ENCODE data around the gene CASS4. TPM values are rescaled to one million over a fixed set of nuclear protein-coding genes. Genes with fewer than 3 reads are reported as not detected.

Gene CASS4
- total RNA-seq, 1 donor from 2014 or later = 0.40 TPM

DNA sequence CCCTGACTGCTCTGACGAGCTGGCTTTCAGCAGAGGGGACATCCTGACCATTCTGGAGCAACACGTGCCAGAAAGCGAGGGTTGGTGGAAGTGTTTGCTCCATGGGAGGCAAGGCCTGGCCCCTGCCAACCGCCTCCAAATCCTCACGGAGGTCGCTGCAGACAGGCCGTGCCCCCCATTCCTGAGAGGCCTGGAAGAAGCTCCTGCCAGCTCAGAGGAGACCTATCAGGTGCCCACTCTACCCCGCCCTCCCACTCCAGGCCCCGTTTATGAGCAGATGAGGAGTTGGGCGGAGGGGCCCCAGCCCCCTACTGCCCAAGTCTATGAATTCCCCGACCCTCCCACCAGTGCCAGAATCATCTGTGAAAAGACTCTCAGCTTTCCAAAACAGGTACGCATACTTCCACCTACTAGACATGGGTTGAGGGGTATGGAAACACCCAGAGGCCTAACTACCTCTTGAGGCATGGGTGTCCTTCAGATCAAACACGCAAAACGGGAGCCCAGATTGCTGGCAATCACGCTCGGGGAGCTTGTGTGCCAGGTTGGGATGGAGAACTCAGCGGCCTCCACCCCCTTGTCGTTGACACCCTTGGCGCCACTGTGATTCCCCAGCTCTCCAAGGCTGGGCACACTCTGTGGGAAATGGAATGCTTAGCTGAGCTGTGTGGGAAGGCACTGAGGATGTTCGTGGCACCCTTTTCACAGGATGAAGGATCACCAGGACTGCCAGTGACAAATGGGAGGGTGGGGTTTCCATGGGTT, 25.3 kb downstream of the CASS4 start:
- DNase-seq (no peak), ATAC-seq (ENCODE audit: poor library complexity) (no peak)
- intact Hi-C loops (cut with DNase I) = no loop called here

DNA sequence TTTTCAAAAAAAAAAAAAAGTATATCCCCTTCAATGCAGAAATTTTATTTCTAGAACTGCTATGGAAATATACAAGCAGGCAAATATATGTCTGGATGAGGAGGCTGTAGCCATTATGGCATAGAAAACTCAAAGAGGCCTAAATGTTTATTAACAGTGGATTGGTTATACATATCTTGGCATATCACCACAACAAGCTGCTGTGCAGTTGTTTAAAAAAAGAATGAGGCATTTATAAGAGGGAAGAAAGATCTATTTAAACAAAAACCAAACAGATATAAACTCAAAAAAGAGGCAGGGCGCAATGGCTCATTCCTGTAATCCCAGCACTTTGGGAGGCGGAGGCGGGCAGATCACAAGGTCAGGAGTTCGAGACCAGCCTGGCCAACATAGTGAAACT, 26.2 kb downstream of the CASS4 start:
- intact Hi-C loops (cut with DNase I) = no loop called here
- DNase-seq (no peak), ATAC-seq (ENCODE audit: poor library complexity) (no peak)

DNA sequence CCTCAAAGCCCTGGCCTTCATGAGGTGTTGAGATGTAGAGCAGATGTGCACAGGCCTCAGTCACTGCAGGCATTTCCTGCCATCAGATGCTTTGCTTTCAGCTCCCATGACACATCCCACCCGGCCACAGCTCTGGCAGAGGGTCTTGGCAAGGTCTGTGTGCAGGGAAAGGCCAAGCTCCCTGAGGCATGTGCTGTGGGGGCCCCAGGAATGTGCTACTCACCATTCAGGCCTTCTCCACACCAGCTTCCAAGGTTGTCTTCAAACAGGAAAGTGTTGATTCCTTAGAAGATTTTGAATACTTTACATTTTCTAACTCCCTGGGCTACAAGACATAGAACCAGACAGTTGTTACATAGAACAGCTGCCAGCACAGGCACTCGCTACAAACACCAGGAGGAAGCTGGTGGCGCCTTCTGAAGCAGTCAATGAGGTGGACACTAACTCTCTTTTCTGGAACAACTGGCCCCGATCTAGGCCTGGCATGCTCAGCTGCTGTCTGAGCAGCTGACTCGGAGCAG, 27.8 kb downstream of the CASS4 start:
- intact Hi-C loops (cut with DNase I) = no loop called here
- DNase-seq (peak; percentile 80), ATAC-seq (ENCODE audit: poor library complexity) (peak; percentile 86)

DNA sequence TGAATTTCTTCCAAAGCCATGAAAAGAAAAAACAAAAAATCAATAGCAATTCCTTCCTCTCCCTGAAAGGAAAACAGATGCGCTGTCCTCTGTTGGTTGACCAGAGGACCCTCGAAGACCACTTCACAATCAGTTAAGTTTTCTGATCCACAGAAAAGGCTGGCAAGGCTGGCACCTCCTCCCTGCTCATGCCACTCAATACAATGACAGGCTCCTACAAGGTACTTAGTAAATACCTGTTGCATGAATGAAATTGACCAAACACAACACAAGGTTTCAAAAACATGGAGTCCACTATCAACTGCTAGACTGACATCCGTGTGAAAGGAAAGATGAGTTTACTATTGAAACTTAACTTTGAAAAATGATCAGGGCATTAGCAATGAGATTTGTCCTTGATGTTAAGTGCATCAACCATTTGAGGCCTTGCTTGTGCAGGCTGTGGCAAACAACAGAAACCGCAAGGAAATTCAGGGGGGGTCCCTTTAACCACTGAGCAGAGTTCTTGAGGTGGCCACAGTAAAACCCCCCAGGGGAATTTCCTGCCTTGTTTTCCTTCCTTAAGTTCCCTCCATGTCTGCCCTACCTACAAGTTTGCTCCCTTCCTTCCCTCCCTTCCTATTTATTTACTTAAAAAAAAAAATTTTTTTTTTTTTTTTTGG, 28.4 kb downstream of the CASS4 start:
- no peak for ATAC-seq (ENCODE audit: poor library complexity)
- DNase-seq = no peak
- intact Hi-C loops (cut with DNase I) = no loop called here

DNA sequence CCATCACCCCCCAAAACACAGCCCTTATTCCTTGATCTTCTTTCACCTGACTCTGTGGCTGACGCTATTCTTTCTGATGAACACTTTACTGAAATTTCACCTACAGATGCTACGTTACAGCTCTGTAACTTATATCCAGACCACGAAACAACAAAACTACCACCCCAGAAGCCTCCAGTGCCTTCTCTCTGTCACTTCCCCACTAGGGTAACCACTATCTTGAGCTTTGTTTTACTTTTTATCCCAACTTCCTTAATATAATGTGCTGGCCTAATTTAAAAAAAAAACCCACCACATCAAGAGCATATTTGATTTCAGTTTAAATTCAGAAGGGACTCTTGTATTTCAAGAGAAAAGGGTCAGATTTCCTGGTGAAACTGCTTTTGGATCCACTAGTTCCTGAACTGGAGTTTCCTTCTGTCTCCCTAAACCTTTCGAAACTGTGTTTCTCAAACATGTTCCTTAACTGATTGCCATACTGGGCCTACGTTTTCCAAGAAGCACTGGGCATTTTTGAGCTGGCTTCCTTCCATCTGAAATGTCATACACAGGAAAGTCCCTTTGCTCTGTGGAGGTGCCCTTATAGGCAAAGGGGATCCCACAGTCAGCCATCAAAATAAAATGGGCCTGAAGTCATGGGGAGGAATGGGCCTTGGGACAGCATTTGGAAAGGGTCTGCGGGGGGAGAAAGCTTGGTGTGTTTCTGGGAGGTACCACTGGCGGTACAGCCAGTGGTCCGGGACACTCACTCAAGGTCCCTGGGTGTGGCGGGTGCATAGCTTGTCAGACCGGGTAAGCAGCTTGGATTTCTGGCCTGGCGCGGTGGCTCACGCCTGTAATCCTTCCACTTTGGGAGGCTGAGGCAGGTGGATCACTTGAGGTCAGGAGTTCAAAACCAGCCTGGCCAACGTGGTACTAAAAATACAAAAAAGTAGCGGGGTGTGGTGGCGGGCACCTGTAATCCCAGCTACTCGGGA, 30.6 kb downstream of the CASS4 start:
- no peak for DNase-seq
- intact Hi-C loops (cut with DNase I) = no loop called here
- ATAC-seq (ENCODE audit: poor library complexity) = no peak

DNA sequence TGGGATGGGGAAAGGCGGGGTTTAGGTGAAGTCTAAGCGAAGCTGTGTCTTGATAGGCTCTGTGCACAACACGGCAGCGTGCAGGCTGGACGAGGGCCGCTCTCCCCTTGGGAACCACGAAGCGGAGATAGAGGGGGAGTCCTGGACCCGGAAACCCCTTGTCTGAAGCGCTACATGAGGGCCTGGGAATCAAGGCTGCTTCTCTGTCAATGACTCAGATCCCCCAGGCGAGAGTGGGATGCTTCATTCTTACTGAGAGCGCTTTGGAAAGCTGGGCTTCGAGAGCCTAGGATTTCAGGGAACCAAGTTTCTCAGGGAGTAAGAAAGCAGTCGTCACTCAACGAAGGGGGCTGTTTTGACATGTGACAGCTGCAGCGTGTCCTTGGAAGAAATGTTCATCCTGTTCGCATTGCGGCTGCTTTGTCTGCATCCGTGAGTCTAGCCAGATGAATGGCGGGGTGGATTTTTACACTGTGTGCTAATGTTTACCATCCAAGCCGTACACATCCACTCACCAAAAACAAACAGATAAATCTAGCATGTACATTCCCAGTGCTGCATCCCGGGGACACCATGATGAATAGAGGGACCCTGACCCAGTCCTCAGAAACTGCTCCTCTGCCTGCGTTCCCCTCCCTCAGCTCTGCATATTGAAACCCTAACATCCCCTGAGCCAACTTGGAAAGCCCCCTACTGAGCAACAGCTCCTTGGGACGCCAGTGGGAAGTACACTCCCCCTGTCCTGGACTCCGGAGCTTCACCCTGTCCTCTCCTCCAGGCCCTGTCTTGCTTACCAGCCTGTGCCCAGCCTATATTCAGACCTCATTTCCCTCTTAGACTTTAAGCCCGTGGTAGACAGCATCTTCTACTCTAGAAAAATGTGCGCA, 31.8 kb downstream of the CASS4 start:
- DNase-seq = peak; percentile 52
- intact Hi-C loops (cut with DNase I) = no loop called here
- peak; percentile 61 for ATAC-seq (ENCODE audit: poor library complexity)

DNA sequence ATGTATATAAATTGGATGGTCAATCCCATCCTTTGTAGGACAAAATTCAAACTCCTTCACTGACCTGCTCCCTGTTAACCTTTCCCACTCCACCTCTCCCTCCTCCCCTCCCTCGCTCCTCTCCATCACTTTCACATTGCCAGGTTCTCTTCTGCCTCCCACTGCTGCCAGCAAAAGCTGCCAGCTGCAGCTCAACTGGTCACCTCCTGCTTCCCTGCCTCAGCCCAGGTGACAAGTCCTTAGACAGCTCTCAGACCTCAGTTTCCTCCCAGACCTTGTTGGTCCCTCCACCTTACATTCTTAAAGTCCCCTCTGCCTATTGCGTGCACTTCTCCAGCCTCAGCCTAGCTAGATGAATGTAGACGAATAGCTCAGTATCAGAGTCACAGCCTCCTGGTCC, 33.1 kb downstream of the CASS4 start:
- intact Hi-C loops (cut with DNase I) = no loop called here
- ATAC-seq (ENCODE audit: poor library complexity) (no peak), DNase-seq (no peak)

DNA sequence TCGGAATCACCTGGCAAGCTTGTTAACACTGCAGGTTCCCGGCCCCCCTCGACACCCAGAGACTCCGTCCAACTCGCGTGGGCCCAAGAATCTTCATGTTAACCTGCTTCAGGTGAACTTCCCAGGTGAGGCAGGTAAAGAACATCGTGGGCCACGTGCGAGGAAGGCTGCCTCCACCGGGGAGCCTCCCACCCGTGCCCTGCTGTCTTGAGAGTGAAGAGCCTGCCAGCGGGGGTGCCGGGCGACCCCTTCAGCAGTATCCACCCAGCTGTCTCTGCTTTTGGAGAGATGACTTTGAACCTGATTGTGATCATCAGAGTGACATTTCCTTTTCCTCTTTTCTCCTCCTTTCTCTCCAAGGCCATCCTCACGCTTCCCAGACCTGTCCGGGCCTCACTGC, 33.5 kb downstream of the CASS4 start:
- DNase-seq (no peak), ATAC-seq (ENCODE audit: poor library complexity) (no peak)
- intact Hi-C loops (cut with DNase I) = no loop called here

DNA sequence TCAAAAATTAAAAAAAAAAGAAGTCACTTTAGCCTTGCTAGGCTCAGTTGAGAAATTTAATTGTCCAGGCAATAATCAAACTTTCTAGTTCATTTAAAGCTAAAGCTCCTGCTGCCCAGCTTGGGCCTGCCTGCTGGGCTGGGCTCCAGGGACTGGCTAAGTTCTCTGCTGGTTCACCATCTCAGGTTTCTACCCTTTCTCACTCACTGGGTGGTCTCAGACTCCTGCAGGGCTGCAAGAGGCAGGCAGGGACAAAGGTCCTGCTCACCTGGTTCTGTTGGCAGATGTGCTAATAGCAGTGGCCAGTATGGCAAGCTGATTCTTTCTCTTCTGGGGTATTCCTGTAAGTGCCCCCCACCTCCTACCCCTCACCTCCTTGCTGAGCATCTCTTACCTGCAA, 35.2 kb downstream of the CASS4 start:
- ATAC-seq (ENCODE audit: poor library complexity) (no peak), DNase-seq (no peak)
- intact Hi-C loops (cut with DNase I) = no loop called here

DNA sequence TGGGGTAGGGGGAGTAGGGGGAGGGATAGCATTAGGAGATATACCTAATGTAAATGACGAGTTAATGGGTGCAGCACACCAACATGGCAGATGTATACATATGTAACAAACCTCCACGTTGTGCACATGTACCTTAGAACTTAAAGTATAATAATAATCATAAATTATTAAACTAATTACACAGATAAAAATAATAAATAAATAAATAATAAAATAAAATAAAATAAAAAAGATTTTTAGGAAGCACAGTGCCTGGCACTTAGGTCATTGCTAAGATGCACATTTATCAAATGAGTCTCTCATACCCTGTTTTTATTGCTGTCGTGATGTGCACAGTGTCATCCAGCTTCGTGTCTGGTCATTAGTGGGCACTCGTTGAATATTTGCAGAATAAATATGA, 37.4 kb downstream of the CASS4 start:
- DNase-seq = no peak
- intact Hi-C loops (cut with DNase I) = no loop called here
- no peak for ATAC-seq (ENCODE audit: poor library complexity)

DNA sequence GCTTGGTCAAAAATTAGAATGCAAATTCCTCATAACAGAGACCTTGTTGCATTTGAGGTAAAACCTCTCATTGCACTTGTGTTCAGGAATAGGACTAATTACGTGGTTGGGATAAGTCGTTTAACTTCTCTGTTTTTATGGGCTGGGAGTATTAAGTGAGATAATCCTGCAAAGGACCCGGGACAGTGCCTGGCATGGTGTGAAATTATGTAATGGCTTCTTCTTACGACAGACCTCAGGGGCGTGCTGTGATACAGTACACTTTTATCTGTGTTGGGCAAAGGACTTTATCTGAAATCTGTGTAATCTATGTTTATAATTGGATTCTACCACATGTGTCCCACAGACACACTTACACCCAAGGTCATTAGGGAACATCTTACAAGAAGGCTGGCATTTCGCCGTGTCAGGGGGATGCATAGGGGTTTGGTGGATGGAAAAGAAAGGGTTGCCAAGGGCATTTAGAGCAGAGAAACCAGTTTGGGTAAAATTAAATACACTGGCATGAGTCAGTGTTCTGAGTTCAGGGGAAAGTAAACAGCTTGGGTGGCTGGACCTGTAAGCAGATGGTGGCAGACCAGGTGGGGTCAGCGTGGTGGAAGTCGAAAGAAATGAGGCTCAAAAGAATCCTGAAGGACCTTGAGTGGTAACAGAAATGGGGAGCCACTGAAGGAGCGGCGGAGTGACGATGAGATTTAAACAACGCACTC, 39.2 kb downstream of the CASS4 start:
- no peak for ATAC-seq (ENCODE audit: poor library complexity)
- intact Hi-C loops (cut with DNase I) = no loop called here

DNA sequence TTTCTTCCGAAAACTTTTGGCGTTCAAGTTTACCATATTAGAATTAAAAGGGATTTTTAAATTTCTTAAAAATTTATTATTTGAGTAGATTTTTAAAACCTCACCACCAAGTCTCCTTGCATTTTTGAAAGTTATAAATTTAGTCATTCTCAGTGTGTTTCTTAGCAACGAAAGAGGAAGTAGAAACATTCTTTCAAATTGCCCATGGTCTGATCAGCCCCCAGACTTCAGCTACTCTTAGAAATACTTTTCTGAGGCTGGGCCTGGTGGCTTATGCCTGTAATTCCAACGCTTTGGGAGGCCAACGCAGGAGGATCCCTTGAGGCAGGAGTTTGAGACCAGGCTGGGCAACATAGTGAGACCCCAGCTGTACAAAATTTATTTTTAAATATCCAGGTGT, 41.3 kb downstream of the CASS4 start:
- ATAC-seq (ENCODE audit: poor library complexity) = no peak

More for the DNA sequence above, 39.2 kb downstream of the CASS4 start:
- DNase-seq = no peak

DNA sequence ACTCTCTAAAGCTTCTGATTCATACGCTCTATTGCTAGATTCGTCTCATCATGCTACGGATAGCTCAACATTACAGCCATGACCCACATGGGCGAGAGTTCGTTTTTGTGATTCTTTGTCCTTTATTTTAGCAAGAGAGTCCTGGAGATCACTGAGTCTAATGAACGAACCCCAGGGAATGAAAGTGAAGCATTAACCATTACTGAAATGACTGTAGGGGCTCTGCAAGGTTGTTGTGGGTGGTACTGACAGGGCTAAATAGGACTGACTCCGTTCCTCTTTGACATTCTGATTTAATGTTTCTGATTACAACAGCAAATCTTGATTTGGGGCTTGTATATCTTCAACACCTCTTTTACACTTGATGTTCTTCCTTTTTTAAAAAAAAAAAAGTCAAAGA, 42.7 kb downstream of the CASS4 start:
- ATAC-seq (ENCODE audit: poor library complexity) (no peak), DNase-seq (no peak)
- intact Hi-C loops (cut with DNase I) = no loop called here

More for the DNA sequence above, 41.3 kb downstream of the CASS4 start:
- intact Hi-C loops (cut with DNase I) = no loop called here
- DNase-seq = no peak

DNA sequence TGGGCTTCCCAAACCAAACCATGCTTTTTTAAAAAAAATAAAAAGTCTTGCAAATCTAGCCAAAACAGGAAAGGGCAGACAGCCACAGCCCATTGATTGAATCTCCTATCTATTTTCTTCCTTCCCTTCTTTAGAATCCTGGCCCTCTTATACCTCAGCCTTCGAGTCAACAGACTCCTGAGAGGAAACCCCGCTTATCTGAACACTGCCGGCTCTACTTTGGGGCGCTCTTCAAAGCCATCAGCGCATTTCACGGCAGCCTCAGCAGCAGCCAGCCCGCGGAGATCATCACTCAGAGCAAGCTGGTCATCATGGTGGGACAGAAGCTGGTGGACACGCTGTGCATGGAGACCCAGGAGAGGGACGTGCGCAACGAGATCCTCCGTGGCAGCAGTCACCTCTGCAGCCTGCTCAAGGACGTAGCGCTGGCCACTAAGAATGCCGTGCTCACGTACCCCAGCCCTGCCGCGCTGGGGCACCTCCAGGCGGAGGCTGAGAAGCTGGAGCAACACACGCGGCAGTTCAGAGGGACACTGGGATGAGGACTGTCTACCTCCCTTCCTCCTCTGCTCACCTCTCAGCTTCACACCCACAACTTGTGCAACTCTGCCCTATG, 46.3 kb downstream of the CASS4 start:
- DNase-seq (no peak), ATAC-seq (ENCODE audit: poor library complexity) (no peak)
- intact Hi-C loops (cut with DNase I) = no loop called here

DNA sequence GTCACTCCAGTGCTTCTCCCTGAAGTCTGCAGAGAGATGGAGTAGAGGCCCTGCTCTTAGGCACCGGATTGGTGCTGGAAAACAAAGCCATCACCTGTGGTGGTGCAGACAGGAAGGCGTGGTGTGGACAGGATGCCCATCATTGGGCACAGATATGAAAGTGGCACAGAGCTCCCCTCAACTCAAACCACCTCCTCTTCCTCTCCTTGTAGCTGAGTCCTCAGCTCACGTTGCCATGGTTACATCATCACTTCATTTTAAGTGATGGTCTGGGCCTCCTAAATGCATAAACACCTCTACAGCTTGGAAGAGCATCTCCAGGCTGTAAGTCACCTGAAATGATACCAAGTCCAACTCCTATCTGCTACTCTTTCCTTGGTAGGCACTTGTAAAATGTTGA, 48.4 kb downstream of the CASS4 start:
- ATAC-seq (ENCODE audit: poor library complexity) (no peak), DNase-seq (no peak)
- intact Hi-C loops (cut with DNase I) = no loop called here

DNA sequence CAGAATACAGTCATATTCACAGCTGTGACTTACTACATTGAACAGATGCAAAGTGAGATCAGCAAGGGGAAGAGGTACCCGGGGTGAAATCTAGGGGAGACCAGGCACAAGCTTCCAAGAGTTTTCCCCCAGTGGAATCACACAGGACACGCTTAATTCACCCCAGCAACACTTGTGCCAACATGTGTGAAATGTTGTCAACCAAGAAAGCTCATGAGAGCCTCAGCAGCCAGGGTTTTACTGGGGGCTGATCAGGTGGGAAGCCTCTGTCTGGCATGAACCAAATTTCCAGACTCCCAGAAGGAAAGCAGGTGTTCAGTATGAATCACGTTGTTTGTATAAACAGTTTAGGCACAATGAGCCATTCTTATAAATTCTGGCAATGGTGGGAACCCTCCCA, 49.5 kb downstream of the CASS4 start:
- DNase-seq (no peak), ATAC-seq (ENCODE audit: poor library complexity) (no peak)
- intact Hi-C loops (cut with DNase I) = no loop called here

DNA sequence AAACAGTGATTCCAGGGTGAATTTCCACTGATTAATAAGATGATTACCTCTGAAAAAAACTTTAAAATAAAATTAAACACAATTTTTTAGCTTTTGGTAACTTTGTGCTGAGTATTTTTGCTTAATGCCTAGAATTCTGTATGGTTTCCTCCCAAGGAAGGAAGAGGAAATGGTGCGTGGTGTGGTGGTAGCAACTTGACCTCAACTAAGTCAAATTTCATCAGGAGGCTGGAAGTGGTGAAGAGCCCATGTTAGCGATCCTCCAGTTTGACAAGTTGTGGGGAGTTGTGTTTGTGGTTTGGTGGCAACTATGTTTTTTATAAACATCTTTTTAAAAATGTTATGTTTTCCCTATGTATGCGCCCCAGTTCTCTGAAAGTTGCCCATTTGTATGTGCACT, 51.4 kb downstream of the CASS4 start:
- ATAC-seq (ENCODE audit: poor library complexity) (no peak), DNase-seq (no peak)
- intact Hi-C loops (cut with DNase I) = no loop called here

Data from Right ventricle myocardium superior (tissue), 1 donor.